Stimulated activated CD4-positive, alpha-beta T cell treated with anti-CD3 and anti-CD28 coated beads, Interleukin-2, amount 100 ng/mL, for 4 hours (primary cell): ENCODE measurements around the gene LSM10.
A peak's percentile ranks its signal among the peaks of the same experiment; 100 is the strongest.

Source experiments
- DNase-seq: peaks from one replicate; pipeline ENCODE4 v3.0.0-alpha.2; 2020; ENCODE audit warnings: low read depth

Gene LSM10

GRCh38 chr1:36383240-36383639 is 14.5 kb downstream of the LSM10 start:
- DNase-seq: no peak

GRCh38 chr1:36382669-36383068 is 15.0 kb downstream of the LSM10 start:
- no peak for DNase-seq

- no peak for DNase-seq
These were observed 15.5 kb downstream of the LSM10 start for GRCh38 chr1:36382231-36382630.

GRCh38 chr1:36381405-36381804 is 16.3 kb downstream of the LSM10 start:
- no peak for DNase-seq

- DNase-seq: no peak
These were observed 16.9 kb downstream of the LSM10 start for GRCh38 chr1:36380782-36381181.

- DNase-seq: no peak
These were observed 17.5 kb downstream of the LSM10 start for GRCh38 chr1:36380143-36380619.

- DNase-seq: no peak
These were observed 19.8 kb downstream of the LSM10 start for GRCh38 chr1:36377791-36378492.

GRCh38 chr1:36372617-36373016 is 25.1 kb downstream of the LSM10 start:
- DNase-seq: no peak

GRCh38 chr1:36369061-36369861 is 28.4 kb downstream of the LSM10 start:
- peak; percentile 72 for DNase-seq

GRCh38 chr1:36367798-36368197 is 29.9 kb downstream of the LSM10 start:
- no peak for DNase-seq

GRCh38 chr1:36367066-36367465 is 30.6 kb downstream of the LSM10 start:
- no peak for DNase-seq

GRCh38 chr1:36366091-36366661 is 31.5 kb downstream of the LSM10 start:
- DNase-seq: no peak

- no peak for DNase-seq
These were observed 32.3 kb downstream of the LSM10 start for GRCh38 chr1:36365381-36365780.

- DNase-seq: peak; percentile 28
These were observed 37.7 kb downstream of the LSM10 start for GRCh38 chr1:36359911-36360550.

GRCh38 chr1:36359383-36359782 is 38.3 kb downstream of the LSM10 start:
- no peak for DNase-seq

- no peak for DNase-seq
These were observed 39.1 kb downstream of the LSM10 start for GRCh38 chr1:36358514-36359084.

GRCh38 chr1:36355811-36356210 is 41.9 kb downstream of the LSM10 start:
- DNase-seq: no peak

- no peak for DNase-seq
These were observed 43.2 kb downstream of the LSM10 start for GRCh38 chr1:36354486-36354885.

- no peak for DNase-seq
These were observed 44.5 kb downstream of the LSM10 start for GRCh38 chr1:36352910-36353878.

GRCh38 chr1:36352125-36352909 is 45.4 kb downstream of the LSM10 start:
- DNase-seq: no peak
